Measurements from ENCODE around the gene BBS1.

DNA sequence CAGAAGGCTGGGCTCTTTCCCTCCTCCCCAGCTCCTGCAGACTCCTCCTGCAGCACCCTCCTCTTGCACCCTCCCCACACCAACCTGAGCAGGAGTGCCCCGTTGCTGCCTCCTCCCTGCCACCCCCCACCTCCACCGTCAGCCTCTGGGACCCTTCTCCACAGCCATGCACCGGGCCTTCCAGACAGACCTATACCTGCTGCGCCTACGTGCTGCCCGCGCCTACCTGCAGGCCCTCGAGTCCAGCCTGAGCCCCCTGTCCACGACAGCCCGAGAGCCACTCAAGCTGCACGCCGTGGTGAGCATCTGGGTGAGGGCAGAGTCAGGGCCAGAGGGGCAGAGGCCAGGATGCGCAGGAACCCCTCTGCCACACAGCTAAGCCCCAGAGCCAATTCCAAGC lies 19.2 kb downstream of the BBS1 start:
- TF ChIP-seq, protein P1, sequence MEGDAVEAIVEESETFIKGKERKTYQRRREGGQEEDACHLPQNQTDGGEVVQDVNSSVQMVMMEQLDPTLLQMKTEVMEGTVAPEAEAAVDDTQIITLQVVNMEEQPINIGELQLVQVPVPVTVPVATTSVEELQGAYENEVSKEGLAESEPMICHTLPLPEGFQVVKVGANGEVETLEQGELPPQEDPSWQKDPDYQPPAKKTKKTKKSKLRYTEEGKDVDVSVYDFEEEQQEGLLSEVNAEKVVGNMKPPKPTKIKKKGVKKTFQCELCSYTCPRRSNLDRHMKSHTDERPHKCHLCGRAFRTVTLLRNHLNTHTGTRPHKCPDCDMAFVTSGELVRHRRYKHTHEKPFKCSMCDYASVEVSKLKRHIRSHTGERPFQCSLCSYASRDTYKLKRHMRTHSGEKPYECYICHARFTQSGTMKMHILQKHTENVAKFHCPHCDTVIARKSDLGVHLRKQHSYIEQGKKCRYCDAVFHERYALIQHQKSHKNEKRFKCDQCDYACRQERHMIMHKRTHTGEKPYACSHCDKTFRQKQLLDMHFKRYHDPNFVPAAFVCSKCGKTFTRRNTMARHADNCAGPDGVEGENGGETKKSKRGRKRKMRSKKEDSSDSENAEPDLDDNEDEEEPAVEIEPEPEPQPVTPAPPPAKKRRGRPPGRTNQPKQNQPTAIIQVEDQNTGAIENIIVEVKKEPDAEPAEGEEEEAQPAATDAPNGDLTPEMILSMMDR (IDR thresholded peaks at IDR 0.05; ENCODE audit: low read depth, low read length): no peak
- TF ChIP-seq POLR2A (IDR thresholded peaks at IDR 0.05; ENCODE audit: extremely low read depth, insufficient read length): no peak
- TF ChIP-seq, protein P2, sequence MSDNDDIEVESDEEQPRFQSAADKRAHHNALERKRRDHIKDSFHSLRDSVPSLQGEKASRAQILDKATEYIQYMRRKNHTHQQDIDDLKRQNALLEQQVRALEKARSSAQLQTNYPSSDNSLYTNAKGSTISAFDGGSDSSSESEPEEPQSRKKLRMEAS (IDR thresholded peaks at IDR 0.05; ENCODE audit: low read depth, low read length): no peak
- no peak for TF ChIP-seq MYC (IDR thresholded peaks at IDR 0.05; ENCODE audit: low read depth, low read length)
